Tongue (tissue), 2 donors: ENCODE data around the gene ARSK. TPM values are rescaled to one million over a fixed set of nuclear protein-coding genes. Genes with fewer than 3 reads are reported as not detected.
"Not testable (repeated sequence)": the region's sequence is repeated elsewhere in the genome, so short reads cannot be mapped to it uniquely, and the experiment has no call there.

ENCODE experiments used
- DNase-seq: peaks from one replicate; pipeline ENCODE4 v3.0.0-alpha.2; 2015
- total RNA-seq: library from RNA; depleted of rRNA; stranded (reverse); fragments of >200 nt; gene quantifications from one replicate; pipeline ENCODE4 v1.2.3, GENCODE V29; 2014

Gene ARSK
- total RNA-seq, 1 donor from 2014 or later = 11.0 TPM

GRCh38 chr5:95621839-95622629 is 67.1 kb downstream of the ARSK start:
- DNase-seq = peak; percentile 22

DNA sequence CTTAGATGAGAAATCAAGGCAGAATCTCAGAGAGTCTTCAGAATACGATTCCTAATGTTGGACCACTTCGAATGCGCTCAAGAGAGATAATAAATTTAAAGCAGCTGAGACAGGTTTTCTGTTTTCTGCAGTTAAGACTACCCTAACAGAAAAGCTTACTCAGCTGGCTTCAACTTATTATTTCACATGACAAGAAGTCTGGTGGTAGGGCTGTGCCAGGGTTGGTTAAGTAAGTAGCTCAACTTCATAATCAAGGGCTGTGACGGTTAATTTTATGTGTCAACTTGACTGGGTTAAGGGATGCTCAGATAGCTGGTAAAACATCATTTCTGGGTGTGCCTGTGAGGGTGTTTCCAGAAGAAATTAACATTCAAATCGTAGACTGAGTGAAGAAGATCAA is 68.8 kb downstream of the ARSK start:
- DNase-seq = no peak

- no peak for DNase-seq
Measured at GRCh38 chr5:95624368-95624767, 69.5 kb downstream of the ARSK start.

DNA sequence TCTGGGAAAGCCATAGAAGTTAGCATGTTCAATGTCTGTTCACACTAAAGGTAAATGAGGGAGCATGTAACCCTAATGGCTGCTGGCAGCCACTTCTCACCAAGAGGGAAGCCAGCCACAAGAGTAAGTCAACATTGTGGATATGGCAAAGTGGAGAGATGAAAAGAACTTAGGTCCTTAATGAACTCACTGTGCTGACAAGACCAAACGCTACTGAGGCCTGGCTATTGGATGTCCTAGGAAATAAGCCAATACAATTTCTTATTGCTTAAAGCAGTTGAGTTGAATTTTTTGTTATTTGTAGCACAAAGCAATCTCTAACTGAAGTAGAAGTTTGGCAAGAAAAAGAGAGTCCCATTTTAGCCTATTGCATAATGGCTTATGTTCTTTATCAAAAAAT is 71.8 kb downstream of the ARSK start:
- DNase-seq = no peak

DNA sequence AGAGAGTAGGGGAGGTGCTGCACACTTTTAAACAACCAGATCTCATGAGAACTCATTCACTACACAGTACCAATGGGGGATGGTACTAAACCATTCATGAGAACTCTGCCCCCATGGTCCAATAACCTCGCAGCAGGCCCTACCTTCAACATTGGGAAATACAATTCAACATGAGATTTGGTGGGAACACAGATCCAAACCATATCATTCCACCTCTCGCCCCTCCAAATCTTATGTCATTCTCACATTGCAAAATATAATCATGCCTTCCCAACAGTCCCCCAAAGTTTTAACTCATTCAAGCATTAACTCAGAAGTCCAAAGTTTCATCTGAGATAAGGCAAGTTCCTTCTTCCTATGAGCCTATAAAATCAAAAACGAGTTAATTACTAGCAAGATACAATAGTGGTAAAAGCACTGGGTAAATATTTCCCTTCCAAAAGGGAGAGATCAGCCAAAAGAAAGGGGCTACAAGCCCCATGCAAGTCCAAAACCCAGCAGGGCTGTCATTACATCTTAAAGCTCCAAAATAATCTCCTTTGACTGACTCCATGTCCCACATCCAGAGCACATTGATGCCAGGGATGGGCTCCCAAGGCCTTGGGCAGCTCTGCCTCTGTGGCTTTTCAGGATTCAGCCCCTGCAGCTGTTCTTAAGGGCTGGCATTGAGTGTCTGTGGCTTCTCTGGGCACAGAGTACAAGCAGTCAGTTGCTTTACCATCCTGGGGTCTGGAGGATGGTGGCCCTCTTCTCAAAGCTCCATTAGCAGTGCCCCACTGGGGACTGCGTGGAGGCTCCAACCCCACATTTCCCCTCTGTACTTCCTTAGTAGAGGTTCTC is 73.3 kb downstream of the ARSK start:
- DNase-seq = no peak

- no peak for DNase-seq
Measured at GRCh38 chr5:95628933-95629332, 74.0 kb downstream of the ARSK start.

DNA sequence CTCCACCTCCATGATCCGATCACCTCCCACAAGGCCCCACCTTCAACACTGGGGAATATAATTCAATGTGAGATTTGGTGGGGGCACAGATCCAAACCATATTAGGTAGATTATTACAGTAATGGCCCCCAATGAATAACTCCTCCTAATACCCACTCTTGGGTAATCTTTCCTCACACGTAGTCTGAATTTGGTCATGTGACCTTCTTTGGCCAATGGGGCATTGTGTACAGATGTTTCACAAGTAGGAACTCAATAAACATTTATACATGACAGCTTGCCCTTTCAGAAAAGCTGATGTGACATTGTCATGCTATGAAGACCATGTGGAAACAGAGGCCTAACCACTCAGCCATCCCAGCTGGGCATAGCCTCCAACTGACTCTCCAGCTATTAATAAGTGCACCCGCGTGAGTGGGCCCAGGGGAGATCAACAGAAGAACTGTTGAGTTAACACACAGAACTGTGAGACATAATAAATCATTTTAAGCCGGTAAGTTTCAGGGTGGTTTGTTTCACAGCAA is 75.6 kb downstream of the ARSK start:
- no peak for DNase-seq

DNA sequence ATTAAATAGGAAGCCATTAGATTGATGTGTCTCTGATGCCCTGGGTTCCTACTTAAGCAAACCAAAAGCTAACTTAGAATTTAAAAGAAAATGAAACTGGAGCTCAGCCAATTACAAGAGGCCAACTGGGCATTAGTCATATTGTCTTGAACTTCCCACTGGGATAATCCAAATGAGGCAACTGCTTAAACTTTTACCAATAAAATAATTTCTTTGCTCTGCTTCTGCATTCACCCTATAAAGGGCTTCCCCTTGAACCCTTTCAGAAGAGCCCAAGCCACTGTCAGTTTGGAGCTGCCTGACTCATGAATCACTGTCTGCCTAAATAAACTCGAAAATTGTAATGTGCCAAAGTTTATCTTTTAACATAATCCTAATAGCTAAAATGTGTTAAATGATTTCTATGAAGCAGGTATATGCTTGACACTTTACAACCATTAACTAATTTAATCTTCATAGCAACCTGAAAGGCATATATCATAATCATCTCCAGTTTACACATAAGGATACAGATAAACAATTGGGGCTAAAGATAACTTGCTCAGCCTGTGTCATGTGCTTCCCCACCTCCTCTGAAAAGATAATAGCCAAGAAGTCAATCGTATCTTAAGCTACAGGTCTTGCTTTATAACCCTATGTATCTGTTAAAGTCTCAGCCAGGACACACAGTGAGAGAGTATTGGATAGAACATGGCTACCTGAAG is 76.5 kb downstream of the ARSK start:
- no peak for DNase-seq

DNA sequence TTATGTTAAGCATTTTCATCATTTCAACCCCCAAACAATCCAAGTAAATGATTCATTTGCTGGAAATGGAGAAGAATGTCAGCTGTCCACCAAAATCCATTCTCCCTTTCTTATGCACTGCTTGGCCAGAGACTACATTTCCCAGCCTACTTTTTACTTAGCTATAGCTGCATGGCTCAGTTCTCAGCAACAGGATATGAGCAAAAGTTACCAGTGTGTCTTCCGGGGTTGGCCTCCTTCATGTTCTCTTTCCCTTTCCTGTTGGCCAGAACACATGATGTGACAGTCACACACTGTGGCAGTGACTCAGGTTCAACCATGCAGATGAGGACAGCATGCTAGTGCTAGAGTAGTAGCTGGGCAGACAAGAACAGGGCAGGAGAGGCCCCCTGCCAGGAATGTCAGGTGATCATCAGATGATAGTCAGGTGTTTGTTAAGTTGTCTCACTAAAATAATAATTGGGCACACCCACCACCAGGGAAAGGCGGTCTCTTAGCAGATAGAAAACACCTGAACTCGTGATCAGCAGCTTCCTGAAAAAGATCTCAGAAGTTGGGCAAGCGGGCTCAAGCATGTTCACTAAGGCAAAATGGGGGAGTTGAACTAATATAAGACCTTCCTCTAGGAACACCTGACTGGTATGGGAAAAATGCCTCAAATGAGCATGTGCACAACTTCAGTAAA is 77.2 kb downstream of the ARSK start:
- no peak for DNase-seq

DNA sequence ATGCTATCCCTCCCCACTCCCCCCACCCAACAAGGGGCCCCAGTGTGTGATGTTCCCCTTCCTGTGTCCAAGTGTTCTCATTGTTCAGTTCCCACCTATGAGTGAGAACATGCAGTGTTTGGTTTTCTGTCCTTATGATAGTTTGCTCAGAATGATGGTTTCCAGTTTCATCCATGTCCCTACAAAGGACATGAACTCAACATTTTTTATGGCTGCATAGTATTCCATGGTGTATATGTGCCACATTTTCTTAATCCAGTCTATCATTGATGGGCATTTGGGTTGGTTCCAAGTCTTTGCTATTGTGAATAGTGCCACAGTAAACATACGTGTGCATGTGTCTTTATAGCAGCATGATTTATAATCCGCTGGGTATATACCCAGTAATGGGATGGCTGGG is 78.0 kb downstream of the ARSK start:
- not testable (repeated sequence) for DNase-seq

- DNase-seq = no peak
Measured at GRCh38 chr5:95633671-95634070, 78.8 kb downstream of the ARSK start.

- no peak for DNase-seq
Measured at GRCh38 chr5:95634081-95634480, 79.2 kb downstream of the ARSK start.

GRCh38 chr5:95638632-95639031 is 83.7 kb downstream of the ARSK start:
- DNase-seq = no peak

DNA sequence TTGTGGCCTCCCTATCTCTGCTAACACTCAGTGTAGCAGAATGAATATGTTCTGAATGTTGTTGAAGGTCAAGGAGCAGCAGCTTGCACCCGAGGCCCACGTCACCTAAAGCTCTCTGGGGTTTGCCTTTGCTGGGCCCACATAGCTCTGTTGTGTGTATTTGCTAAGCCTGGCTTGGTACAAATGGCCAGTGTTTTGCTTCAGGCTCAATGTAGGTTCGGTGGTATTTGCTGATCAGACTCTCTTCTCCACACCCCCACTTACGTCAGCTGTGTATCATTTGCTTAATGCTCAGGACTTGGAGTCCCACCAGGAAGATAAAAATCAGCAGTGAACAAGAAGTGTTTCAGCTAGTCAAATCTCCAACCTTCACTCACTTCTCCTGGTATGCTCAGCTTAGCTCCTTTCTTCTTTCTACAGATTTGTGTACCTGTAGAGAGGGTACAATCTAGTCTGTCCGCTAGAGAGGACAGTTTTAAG is 86.9 kb downstream of the ARSK start:
- no peak for DNase-seq

GRCh38 chr5:95643152-95643551 is 88.3 kb downstream of the ARSK start:
- no peak for DNase-seq

DNA sequence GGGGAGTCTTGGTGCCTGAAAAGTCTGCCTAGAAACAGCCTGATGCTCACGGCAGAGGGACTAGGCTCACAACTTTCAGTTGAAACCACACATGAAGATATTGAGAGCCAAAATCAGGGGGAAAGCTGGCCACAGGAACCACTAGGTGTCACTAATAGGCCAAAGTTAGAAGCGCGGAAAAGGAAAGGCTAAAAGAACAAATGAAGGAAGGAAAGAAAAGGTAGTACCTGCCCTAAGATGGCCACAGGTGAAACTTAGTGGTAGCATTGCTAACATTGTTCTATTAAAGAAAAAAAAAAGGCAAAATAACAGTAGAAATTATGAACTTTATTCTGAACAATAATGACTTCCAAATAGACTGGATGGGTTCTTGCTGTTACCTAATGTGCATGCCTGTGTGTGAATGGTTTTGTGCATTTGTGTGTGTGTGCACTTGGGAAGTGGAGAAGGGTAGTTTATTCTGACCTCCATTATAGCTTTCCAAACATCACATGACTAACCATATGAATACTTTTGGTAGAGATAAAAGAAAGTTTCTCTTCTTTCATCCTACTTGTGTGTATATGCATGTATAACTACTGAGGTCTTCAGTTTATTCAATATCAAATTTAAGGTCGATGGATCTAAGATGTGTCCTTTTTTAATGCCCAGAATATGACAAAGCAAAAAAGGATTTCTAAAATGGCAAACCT is 89.6 kb downstream of the ARSK start:
- peak; percentile 72 for DNase-seq

DNA sequence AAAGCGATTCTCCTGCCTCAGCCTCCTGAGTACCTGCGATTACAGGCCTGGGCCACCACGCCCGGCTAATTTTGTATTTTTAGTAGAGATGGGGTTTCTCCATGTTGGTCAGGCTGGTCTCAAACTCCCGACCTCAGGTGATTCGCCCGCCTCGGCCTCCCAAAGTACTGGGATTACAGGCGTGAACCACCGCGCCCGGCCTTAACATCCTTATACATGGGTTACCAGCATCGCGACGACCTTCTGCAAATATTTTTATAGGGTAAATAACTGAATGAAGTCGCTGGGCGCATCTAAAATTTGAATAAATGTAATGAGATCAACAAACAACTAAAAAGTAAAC is 91.3 kb downstream of the ARSK start:
- not testable (repeated sequence) for DNase-seq

DNA sequence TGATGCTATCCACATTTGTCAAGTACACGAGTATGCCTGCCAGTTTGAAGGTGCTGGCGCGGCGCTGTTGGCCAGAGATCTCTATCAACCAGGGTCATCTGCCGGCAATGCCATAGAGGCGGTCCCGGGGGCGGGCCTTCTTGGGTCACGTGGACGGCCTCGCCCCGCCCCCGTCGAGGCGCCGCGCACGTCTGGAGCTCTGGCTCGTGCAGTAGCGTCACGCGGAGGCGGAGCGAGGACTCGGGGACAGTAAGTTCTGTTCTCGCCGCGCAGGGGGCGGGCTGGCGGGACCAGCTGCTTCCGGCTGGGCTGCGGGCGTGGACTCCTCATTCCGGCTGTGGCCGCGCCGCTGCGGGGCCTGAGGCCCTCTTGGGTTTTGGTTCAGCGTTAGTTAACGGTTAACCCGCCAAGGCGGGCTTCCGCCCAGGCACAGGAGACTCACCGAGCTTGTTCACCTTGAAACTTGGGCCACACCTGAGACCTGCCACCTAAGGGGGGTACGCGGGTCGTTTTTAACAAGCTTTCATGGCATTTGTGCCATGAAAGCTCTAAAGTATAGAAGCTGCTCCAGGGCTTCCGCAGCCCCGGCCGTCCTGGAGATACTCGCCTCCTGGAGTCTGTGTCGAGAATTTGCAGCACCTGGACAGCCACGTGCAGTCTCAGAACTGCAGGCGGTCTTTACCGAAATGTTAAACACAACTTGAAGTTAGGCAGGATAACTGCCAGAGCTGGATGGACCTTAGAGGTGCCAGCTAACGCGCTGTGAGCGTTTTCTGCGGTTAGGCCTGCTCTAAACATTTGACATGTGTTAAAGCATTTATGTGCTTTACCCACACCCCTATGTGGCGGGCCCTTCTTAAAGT is 91.9 kb downstream of the ARSK start, which contains the start of gene RFESD:
Gene RFESD (plus strand): TSS at position 209 of the 863 bp plus-strand sequence. CDS start 5,495 bp downstream, outside the sequence.
- peak; percentile 99 for DNase-seq

DNA sequence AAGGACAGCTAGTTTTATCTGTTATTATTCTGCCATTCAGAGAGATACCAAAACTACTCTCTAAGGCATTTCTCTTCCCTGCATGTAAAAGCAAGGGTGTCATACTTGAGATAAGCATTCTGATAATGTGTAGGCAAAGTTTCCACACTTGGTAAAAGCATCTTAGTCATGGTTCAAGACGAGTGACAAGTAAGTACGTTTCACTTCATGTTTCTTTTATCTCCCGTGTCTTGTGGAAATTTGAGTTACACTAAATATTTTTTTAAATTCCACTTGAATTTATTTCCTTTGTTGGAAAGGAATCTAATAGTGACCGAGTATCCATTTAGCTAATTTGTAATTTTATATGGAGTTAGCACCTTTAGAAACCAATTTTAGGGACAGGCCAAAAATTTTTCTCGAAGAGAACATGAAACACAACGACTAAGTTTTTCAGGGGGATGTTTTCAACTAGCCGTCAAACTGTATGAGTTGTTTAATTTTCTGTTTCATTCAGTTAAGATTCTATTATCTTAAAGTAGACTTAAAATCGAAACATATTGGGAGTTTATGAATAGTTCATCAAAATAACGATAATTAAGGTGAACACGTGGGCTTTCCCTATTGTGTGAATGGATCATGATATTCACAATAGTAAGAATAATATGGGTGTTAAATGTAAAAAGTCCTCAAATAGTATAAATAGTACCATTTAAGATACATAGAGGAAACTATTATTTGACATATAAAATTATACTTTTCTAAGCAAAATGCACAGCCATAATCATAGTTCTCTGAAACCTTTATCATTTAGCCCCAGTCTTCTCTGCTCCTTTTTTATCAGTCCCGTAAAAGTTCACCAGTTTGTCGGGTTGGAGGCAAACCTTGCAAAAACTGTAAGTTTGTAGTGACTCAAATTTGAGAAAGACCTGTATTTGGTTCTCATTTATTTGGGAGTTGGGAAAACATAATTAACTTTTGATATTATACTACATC is 93.3 kb downstream of the ARSK start:
- no peak for DNase-seq
